ENCODE results near the gene CCDC6. TPM values are rescaled to one million over a fixed set of nuclear protein-coding genes. Genes with fewer than 3 reads are reported as not detected.
"Not testable (repeated sequence)": the region's sequence is repeated elsewhere in the genome, so short reads cannot be mapped to it uniquely, and the experiment has no call there.

The CCDC6 gene
- polyA plus RNA-seq (2014; cell fraction: cytosol; rRNA removed) = 10.8 and 12.3 TPM in 2 replicates
- polyA plus RNA-seq (2014; cell fraction: nucleus; rRNA removed) = 7.9 and 13.5 TPM in 2 replicates

- DNase-seq (ENCODE audit: low spot score) = peak; percentile 93
These were observed at the start of gene CCDC6 for GRCh38 chr10:59906417-59907202. CCDC6 (minus strand) TSS chr10:59906556; CDS start chr10:59906424, 132 bp downstream.

- no peak for DNase-seq (ENCODE audit: low spot score)
These were observed 47.9 kb upstream of the CCDC6 start for GRCh38 chr10:59954296-59954695.

- DNase-seq (ENCODE audit: low spot score) = not testable (repeated sequence)
These were observed 47.4 kb upstream of the CCDC6 start for GRCh38 chr10:59953711-59954110.

GRCh38 chr10:59950105-59950504, 43.7 kb upstream of the CCDC6 start:
- no peak for DNase-seq (ENCODE audit: low spot score)

- no peak for DNase-seq (ENCODE audit: low spot score)
These were observed 43.3 kb upstream of the CCDC6 start for GRCh38 chr10:59949608-59950007.

GRCh38 chr10:59945991-59946390, 39.6 kb upstream of the CCDC6 start:
- DNase-seq (ENCODE audit: low spot score) = no peak

- DNase-seq (ENCODE audit: low spot score) = no peak
These were observed 39.2 kb upstream of the CCDC6 start for GRCh38 chr10:59945590-59945989.

DNA sequence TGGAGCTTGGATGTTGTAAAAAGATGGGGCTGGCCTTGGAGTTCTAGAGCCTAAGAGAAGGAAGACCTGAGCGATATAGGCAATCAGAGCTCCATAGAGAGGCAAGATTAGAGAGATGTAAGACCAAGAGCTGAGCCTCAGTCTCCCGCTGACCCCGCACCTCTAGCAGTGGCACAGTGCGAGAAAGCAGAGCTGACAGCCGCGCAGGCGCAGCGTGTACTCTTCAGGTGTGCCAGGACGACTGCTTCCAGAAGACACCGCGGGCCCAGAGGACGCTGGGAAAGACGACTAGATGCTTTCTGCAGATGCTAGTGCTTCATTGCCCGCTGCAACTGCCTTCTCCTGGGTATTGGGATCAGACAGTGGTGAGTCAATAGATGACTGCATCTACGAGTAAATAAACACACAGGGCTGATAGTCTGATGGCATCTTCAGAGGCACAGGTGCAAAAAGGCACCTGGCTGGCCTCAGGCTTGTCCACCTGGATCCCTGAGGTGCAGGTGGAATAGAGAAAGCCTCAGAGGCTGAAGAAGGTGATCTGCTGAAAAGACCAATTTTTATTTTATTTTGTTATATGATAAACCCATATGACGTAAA, 38.1 kb upstream of the CCDC6 start:
- DNase-seq (ENCODE audit: low spot score) = no peak

DNA sequence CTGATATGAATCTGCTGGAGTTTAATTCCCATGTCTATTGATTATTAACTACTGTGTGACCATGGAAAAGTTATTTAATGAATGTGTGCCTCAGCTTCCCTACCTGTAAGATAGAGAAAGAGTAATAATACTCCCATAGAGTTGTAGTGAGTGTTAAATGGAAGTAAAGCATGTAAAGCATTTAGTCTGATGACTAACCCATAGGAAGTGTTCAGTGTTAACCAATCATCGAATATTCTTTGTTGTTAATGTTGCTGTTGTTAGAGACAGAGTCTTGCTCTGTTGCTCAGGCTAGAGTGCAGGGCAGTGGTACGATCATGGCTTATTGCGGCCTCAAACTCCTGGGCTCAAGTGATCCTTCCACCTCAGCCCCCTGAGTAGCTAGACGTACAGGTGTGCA, 36.2 kb upstream of the CCDC6 start:
- DNase-seq (ENCODE audit: low spot score) = no peak

GRCh38 chr10:59937720-59938119, 31.4 kb upstream of the CCDC6 start:
- DNase-seq (ENCODE audit: low spot score) = no peak

GRCh38 chr10:59934701-59935100, 28.3 kb upstream of the CCDC6 start:
- no peak for DNase-seq (ENCODE audit: low spot score)

DNA sequence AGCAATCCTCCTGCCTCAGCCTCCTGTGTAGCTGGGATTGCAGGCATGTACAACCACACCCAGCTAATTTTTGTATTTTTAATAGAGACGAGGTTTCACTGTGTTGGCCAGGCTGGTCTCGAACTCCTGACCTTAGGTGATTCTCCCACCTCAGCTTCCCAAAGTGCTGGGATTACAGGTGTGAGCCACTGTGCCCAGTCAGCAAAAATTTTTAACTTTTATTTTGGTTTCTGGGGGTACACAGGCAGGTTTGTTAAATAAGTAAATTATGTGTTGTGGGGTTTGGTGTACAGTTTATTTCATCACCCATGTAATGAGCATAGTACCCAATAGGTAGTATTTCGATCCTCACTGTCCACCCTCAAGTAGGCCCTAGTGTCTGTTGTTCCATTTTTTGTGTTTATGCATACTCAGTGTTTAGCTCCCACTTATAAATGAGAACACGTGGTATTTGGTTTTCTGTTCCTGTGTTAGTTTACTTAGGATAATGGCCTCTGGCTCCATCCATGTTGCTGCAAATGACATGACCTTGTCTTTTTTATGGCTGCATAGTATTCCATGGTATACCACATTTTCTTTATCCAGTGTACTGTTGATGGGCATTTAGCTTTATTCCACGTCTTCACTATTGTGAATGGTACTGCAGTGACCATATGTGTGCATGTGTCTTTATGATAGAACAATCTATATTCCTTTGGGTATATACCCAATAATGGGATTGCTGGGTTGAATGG, 24.6 kb upstream of the CCDC6 start:
- DNase-seq (ENCODE audit: low spot score) = not testable (repeated sequence)

DNA sequence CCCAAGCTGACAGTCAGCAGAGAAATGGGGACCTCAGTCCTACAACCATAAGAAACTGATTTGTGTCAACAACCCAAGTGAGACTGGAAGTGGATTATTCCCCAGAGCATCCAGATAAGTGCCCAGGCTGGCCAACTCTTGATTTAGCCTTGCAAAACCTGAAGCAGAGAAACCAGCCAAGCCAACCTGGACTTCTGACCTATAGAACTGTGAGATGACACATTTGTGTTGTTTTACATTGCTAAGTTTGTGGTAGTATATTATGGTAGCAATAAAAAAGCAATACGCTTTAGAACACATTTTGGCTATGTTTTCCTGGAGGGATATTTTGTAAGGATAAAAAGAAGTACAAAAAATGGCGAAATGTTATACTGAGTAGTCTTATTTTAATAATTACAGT, 19.7 kb upstream of the CCDC6 start:
- DNase-seq (ENCODE audit: low spot score) = no peak

DNA sequence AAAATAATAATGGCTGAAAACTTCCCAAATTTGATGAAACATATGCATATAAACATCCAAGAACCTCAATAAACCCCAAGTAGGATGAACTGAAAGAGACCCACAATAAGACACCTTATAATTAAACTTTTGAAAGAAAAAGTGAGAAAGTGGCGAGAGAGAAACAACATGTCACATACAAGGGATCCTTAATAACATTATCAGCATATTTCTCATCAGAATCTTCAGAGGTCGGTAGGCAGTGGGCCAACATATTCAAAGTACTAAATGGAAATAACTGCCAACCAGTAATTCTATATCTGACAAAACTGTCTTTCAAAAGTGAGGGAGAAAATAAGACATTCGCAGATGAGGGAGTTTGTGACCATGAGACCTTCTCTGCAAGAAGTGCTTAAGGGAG, 16.6 kb upstream of the CCDC6 start:
- no peak for DNase-seq (ENCODE audit: low spot score)

- no peak for DNase-seq (ENCODE audit: low spot score)
These were observed 11.6 kb upstream of the CCDC6 start for GRCh38 chr10:59917922-59918321.

- no peak for DNase-seq (ENCODE audit: low spot score)
These were observed 7.3 kb upstream of the CCDC6 start for GRCh38 chr10:59913547-59914237.

GRCh38 chr10:59910867-59911266, 4.5 kb upstream of the CCDC6 start:
- DNase-seq (ENCODE audit: low spot score) = no peak

DNA sequence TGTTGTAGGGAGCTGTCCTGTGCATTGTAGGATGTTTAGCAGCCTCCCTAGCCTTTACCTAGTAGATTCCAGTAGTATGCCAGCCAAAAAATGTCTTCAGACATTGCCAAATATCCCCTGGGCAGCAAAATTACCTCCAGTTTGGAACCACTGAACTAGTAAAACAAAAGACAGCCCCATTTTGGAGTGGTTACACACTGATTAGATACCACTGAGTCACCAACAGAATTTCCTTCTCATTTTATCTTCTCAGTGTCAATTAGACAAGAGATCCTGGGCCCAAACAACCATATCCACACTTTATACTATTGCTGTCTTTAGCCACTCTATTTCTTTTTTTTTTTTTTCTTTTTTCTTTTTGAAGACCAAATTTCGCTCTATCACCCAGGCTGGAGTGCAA, 3.5 kb upstream of the CCDC6 start:
- DNase-seq (ENCODE audit: low spot score) = no peak

DNA sequence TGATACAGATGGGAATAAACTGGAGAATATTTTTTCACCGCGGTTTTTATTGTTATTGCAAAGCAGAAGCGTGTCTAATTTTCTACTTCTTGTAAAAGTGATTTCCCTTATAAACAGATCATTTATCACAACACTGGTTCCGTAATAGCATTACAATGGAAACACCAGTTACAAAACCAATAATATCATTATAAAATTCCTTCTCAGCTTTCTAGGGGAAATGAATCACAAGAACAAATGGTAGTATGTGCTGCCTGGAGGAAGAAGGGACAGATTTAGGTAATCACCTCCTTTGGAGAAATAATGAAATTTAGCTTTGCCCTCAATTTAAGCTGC, 2.4 kb upstream of the CCDC6 start:
- DNase-seq (ENCODE audit: low spot score) = no peak

DNA sequence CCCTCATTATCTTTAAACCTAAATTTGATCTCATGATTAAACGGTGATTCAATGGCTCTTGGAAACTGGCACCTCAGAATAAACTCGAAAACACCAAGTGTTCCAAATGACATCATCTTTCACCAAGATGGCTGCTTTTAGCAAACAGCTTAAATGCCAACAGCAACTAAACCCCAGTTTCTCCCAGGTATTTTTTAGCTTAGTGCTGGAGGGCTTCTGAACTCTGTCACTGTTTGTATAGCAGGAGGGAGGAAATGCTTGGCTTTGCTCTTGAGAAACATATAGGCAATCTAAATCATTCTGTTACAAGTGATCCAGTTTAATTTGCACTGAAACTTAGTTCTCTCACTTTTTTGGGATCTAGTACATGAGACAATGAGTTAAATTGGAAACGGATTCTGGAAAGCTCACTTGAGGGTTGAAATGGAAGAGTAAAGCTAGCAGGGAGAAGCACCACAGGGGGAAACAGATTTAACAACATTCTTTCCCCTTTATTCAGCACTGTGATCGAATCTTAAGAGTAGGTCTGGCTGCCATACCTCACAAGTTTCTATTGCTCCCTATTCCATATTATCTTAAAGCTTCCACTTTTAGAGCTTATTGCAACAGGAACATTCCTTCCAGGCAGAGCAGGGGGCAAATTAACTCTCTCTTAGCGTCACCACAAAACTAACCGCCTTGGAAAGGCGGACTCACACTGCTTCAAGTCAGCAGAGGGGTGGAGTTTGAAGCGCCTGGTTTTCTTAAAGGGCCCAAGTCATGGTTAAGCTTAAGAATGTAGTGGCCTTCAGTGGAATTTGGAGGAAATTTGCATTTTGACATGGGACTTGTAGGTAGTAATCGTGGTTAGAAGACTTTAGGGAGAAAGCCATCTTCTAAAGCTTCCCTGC, 1.8 kb upstream of the CCDC6 start:
- peak; percentile 70 for DNase-seq (ENCODE audit: low spot score)

DNA sequence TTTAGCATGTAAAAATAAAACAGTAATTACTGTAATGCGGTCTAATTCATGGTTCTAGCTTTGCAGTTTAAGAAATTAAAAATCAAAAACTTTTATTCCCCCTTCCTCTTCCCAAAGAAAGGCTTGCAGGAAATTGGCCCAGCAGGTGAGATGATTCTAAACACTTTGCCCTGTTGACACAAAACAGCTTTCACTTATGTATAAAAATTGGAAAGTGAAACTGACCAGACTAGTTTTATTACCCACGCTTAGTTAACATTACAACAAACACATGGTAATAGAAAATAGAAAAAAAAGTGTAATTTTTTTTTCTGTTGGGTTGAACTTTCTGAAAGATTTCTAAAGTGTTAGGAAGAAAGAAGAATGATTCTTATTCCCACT, 1.2 kb upstream of the CCDC6 start:
- DNase-seq (ENCODE audit: low spot score) = no peak
